SK-N-MC (cell line): ENCODE results near the gene PCCA.

ENCODE experiments used
- DNase-seq: peaks from one replicate; pipeline ENCODE4 v3.0.0-alpha.2; 2011; ENCODE audit warnings: low read depth, low spot score
- H3K27ac ChIP-seq: fragments of 200-600 bp; sonication (generic); 2 replicates; pipeline ENCODE4 v1.5.1; 2016; ENCODE audit warnings: mixed run types
- H3K36me3 ChIP-seq: fragments of 200-600 bp; sonication (generic); 2 replicates; pipeline ENCODE4 v1.6.1; 2017; ENCODE audit warnings: antibody characterized with exemption, low read length, mixed read lengths; ENCODE audit not compliant: insufficient read depth
- H3K4me3 ChIP-seq: fragments of 200-600 bp; sonication (generic); 2 replicates; pipeline ENCODE4 v1.5.1; 2016
- H3K9ac ChIP-seq: fragments of 200-600 bp; sonication (generic); 2 replicates; pipeline ENCODE4 v1.8.0; 2017; ENCODE audit warnings: mixed run types, mixed read lengths; ENCODE audit not compliant: insufficient read length
- H3K9me3 ChIP-seq: fragments of 200-600 bp; sonication (generic); 2 replicates; pipeline ENCODE4 v1.6.1; 2017; ENCODE audit warnings: low read depth, mild to moderate bottlenecking, antibody characterized with exemption, low read length, moderate library complexity, mixed read lengths
- EZH2 ChIP-seq: fragments of 200-600 bp; sonication (generic); IDR thresholded peaks from one replicate; pipeline ENCODE4 v1.6.1; 2017; ENCODE audit warnings: antibody characterized with exemption
- FOXP2 ChIP-seq: optimal IDR thresholded peaks from 2 replicates; pipeline ENCODE3; 2011; ENCODE audit warnings: mild to moderate bottlenecking, moderate library complexity; ENCODE audit not compliant: insufficient read depth; ENCODE audit errors: extremely low read length, control extremely low read depth
- POLR2AphosphoS5 ChIP-seq: IDR thresholded peaks from 2 replicates; pipeline ENCODE4 v1.6.1; 2012; ENCODE audit warnings: mild to moderate bottlenecking, low read depth, low read length, borderline replicate concordance

The PCCA gene

GRCh38 chr13:100490692-100491091 lies 401.8 kb downstream of the PCCA start:
- DNase-seq, result no peak
- 0 out of 2 replicates have a peak overlapping the region, but pooled peaks have one; percentile 36 for H3K27ac ChIP-seq
- H3K4me3 ChIP-seq, result no peak overlapping the region
- no peaks in the 10 kb centered on the region for H3K36me3 ChIP-seq
- no peaks in the 10 kb centered on the region for H3K9me3 ChIP-seq
- H3K9ac ChIP-seq, result no peak overlapping the region
- TF ChIP-seq FOXP2, result no peak
- TF ChIP-seq POLR2AphosphoS5, result no peak
- no peak for TF ChIP-seq EZH2

GRCh38 chr13:100491164-100491842 lies 402.4 kb downstream of the PCCA start:
- no peak for DNase-seq
- Histone ChIP-seq H3K9ac (no peak overlapping the region), H3K9me3 (no peaks in the 10 kb centered on the region), H3K27ac (0 out of 2 replicates have a peak overlapping the region, but pooled peaks have one; percentile 36), H3K36me3 (no peaks in the 10 kb centered on the region), H3K4me3 (no peak overlapping the region)
- no peak for TF ChIP-seq EZH2
- no peak for TF ChIP-seq FOXP2
- no peak for TF ChIP-seq POLR2AphosphoS5

- no peak for DNase-seq
- TF ChIP-seq POLR2AphosphoS5, result no peak
- TF ChIP-seq EZH2, result no peak
- no peak for TF ChIP-seq FOXP2
- no peaks in the 10 kb centered on the region for H3K36me3 ChIP-seq
- H3K4me3 ChIP-seq, result no peak overlapping the region
- H3K27ac ChIP-seq, result no peak overlapping the region
- H3K9me3 ChIP-seq, result no peaks in the 10 kb centered on the region
- H3K9ac ChIP-seq, result no peak overlapping the region
These were observed 404.5 kb downstream of the PCCA start for GRCh38 chr13:100493418-100493817.

GRCh38 chr13:100495455-100495854 lies 406.6 kb downstream of the PCCA start:
- Histone ChIP-seq H3K27ac (no peak overlapping the region), H3K9me3 (no peaks in the 10 kb centered on the region), H3K4me3 (no peak overlapping the region), H3K36me3 (no peaks in the 10 kb centered on the region), H3K9ac (no peak overlapping the region)
- no peak for TF ChIP-seq POLR2AphosphoS5
- no peak for TF ChIP-seq EZH2
- TF ChIP-seq FOXP2, result no peak
- DNase-seq, result no peak

- DNase-seq, result no peak
- Histone ChIP-seq H3K9ac (no peak overlapping the region), H3K27ac (no peak overlapping the region), H3K4me3 (no peak overlapping the region), H3K36me3 (no peaks in the 10 kb centered on the region), H3K9me3 (no peaks in the 10 kb centered on the region)
- TF ChIP-seq FOXP2, result no peak
- TF ChIP-seq EZH2, result no peak
- TF ChIP-seq POLR2AphosphoS5, result no peak
These were observed 408.5 kb downstream of the PCCA start for GRCh38 chr13:100497389-100497788.

GRCh38 chr13:100502446-100502845 lies 413.6 kb downstream of the PCCA start:
- Histone ChIP-seq H3K9ac (no peak overlapping the region), H3K27ac (no peak overlapping the region), H3K36me3 (no peaks in the 10 kb centered on the region), H3K9me3 (no peaks in the 10 kb centered on the region), H3K4me3 (no peak overlapping the region)
- DNase-seq, result no peak
- no peak for TF ChIP-seq EZH2
- no peak for TF ChIP-seq POLR2AphosphoS5
- TF ChIP-seq FOXP2, result no peak

GRCh38 chr13:100503622-100504021 lies 414.7 kb downstream of the PCCA start:
- Histone ChIP-seq H3K4me3 (no peak overlapping the region), H3K27ac (no peak overlapping the region), H3K36me3 (no peaks in the 10 kb centered on the region), H3K9me3 (no peaks in the 10 kb centered on the region), H3K9ac (no peak overlapping the region)
- TF ChIP-seq EZH2 (no peak), FOXP2 (no peak), POLR2AphosphoS5 (no peak)
- no peak for DNase-seq

- no peak for TF ChIP-seq POLR2AphosphoS5
- TF ChIP-seq EZH2, result no peak
- no peak for TF ChIP-seq FOXP2
- H3K4me3 ChIP-seq, result no peak overlapping the region
These were observed 417.3 kb downstream of the PCCA start for GRCh38 chr13:100506154-100506553.

GRCh38 chr13:100506600-100507422 lies 417.9 kb downstream of the PCCA start:
- 0 out of 2 replicates have a peak overlapping the region, but pooled peaks have one; percentile 4 for H3K27ac ChIP-seq
- H3K9me3 ChIP-seq, result no peaks in the 10 kb centered on the region
- no peaks in the 10 kb centered on the region for H3K36me3 ChIP-seq
- TF ChIP-seq EZH2 (no peak), POLR2AphosphoS5 (no peak), FOXP2 (no peak)
- no peak overlapping the region for H3K9ac ChIP-seq
- DNase-seq, result no peak
- H3K4me3 ChIP-seq, result no peak overlapping the region

More at GRCh38 chr13:100506154-100506553, 417.3 kb downstream of the PCCA start:
- H3K9ac ChIP-seq, result no peak overlapping the region
- H3K27ac ChIP-seq, result no peak overlapping the region
- no peaks in the 10 kb centered on the region for H3K36me3 ChIP-seq
- DNase-seq, result no peak
- H3K9me3 ChIP-seq, result no peaks in the 10 kb centered on the region
